K562 treated with DMSO at 1 percent for 12 hours (cell line): ENCODE data around the gene C19orf85. TPM values are rescaled to one million over a fixed set of nuclear protein-coding genes. Genes with fewer than 3 reads are reported as not detected.

Experiments used
- total RNA-seq: library from RNA; unstranded; fragments of 300-600 nt; gene quantifications from 2 replicates; pipeline ENCODE4 v1.2.3, GENCODE V29; 2022; ENCODE audit not compliant: insufficient read depth

Gene C19orf85
- total RNA-seq: not detected in 2 replicates

DNA sequence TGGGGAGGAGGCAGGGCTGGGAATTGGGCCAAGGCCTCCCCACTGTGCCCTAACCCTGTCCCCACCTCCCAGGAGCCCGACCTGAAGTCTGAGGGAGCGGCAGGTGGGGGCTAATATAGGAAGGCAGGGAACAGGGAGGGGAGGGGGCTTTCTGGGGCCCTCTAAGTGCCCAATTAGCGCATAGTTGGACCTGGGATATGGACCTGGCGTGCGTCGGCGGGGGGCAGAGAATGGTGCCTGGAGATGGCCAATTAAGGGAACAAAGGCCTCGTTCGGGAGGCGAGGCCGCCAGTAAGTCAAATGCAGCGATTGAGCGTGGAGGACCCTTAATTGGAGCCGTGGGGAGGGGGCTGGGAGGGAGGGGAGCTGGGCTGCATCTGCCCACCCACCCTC is at the start of gene C19orf85:
TSS of gene C19orf85 (minus strand) at position 90 of the 393 bp plus-strand sequence. CDS start 197 bp downstream, outside the sequence.

DNA sequence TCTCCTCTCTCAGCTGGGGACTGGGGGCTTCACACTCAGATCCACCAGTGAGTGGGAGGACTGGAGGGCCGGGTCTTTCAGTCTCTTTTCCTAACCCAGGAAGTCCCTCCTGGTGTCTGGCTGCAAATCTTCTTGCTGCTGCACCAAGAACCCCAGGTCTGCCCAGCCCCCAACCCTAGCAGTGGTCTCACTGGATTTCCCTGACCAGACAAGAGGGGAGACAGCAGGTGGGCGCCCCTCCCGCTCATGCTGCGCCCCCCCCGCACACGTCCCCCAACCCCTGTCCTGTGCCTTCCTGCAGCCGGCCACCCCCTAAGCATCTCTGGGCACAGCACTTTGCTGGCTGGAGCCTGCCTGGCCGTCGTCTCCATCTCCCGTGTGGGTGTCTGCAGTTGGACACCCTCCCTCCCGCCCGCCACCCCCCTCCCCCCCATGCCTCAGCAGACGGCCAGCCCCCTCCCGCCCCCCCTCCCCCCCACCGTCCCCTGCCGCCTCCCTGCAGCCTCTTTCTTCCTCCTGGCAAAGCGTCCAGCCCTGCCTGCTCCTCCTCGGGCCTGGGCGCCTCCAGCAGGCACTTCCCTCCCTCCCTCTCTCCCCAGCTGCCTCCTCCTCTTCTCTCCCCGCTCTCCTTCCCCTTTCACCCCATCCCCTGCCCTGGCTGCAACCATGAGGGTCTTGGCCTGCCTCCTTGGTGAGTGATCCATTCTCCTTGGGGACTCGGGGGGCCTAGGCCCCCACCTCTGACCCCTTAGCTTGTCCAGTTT is 23.6 kb upstream of the C19orf85 start, which contains the start of gene SSC5D:
TSS of gene SSC5D (plus strand) at position 513 of the 764 bp plus-strand sequence. CDS start at position 667, 154 bp downstream.

DNA sequence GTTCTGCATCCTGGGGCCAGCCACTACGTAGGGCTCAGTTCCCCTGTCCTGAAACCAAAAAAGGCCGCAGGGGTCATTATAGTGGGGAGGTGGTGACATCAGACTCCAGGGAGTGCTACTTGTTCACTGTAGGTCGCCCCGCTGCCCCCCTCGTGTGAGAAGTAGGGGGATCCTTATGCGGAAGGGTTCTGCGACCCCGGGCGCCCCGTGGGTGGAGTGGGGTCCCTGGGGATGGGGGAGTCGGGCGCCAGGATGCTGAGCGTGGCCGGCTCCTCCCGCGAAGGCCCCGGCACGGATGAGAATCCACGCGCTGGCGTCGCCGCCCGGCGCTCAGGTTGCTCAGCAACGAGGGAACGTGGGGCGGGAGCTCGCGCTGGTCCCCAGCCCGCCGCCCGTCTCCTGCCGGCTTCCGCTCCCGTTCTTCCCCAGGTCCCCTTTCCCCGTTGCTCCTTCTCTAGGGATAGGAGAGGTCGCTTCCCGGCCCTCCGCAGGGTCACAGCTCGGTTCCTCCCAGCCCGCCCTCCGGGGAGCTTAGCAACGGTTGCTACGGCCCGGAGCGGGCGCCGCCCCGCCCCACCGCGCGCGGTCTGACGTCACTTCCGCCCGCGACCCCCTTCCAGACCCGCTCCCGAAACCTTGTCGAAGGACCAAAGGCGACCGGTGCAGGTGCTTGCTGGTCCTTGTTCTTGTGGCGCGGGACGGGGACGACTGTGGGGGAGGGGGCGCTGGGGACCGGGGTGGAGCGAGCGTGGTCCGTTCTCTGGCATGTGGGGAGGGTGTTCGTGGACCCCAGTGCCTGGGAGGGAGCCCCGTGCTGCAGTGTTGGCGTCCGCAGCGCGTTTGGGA is 20.3 kb upstream of the C19orf85 start, which contains the start of gene NAT14:
TSS of gene NAT14 (plus strand) at position 596 of the 846 bp plus-strand sequence. CDS start 521 bp downstream, outside the sequence.

DNA sequence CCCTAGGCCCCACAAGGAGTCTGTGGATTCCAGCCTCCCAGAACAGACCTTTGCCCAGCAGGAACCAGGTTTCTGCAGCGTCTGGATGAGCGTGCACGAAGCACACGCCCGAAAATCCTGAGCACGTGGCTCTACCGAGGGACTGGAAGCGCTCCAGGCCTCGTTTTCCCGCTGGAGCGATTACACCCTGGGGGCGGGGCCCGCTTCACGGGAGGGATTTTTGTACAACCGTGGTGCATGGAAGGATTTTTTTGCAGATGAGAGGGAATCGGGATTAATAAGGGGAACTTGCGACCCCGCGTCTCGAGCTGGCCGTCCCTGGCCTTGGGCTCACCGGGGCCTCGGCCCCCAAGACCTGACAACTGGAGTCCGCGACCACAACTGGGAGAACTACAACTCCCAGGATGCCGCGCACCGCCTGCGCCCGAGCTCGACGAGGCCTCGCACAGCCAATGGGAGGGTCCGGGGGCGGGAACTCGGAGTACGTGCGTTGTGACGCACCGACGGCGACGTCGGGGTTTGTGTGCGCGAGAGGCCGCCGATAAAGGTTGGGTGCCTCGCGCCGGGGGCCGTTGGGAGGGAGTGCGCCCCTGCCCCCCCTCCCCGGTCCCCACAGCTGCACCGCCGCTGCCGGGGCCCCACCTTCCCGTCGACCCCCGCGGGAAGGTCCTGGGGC is 11.7 kb upstream of the C19orf85 start, which contains the start of gene ZNF628:
TSS of gene ZNF628 (plus strand) at position 518 of the 676 bp plus-strand sequence. CDS start 3,294 bp downstream, outside the sequence.

DNA sequence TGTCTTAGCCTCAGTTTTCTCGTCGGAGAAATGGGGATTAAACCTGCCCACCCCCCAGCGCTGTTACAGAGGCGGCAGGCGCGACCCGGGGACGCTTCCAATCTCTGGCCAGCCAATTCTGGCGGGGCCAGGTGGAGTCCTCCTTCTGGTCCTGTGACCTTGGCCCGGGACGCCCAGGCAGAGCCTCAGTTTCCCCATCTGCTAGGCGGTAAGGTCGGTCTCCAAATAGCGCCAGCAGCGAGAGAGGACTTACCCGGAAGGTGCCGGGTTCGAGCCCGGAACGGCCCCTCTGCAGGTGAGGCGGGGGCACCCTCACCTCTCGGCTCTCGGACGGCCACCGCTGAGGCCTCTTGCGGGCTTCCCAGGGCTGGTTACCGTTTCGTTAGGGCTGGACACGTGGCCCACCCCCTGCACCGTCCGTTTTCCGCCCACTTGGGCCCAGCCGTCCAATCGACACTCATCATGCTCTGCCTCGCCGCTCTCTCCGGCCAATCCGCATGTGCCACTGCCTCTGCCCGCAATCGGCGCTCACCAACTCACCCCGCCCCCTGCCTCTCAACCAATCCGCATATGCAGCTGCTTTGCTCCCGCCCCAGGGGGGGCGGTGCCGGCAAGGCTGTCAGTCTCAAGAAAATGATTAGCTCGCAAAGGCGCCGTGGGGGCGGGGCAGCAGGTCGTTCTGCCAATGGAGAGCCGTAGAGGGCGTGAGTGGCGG is 3.1 kb downstream of the C19orf85 start, which contains the start of gene ISOC2:
TSS of gene ISOC2 (minus strand) at position 384 of the 715 bp plus-strand sequence. CDS start 5,156 bp downstream, outside the sequence.

DNA sequence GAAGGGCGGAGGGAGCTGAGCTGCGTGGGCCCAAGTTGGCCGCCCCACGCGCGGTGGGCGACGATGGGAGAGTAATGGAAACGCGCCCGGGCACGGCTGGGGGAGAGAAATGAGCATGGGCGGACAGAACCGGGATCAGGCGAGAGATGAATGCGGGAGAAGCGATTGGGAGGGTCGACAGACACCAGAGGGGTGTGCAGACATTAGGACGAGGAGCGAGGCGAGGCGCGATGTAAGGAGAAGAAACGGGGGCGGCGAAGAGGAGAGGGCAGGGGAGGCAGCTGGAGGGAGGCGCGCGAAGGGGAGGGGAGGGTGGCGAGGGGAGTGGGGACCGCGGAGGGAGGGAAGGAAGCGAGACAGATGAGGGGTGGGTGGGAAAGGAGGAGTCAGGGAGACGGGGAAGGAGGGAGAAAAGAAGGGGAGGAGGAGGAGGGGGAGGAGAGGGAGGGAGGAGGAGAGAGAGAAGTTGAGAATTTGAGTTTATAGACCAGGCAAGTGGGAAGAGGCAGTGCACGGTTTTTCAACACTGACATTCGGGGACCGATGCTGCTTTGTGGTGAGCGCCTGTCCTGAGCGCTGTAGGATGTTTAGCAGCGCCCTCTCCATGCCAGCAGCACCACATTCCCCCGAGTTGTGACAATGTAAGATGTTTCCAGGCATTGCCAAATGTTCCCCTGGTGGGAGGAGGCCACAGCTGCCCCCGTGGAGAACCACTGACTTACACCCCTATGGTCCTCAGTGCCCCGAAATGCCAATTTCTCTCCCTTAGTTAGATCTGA is 21.3 kb downstream of the C19orf85 start, which contains the start of gene SHISA7:
TSS of gene SHISA7 (minus strand) at position 256 of the 779 bp plus-strand sequence. CDS start 437 bp downstream, outside the sequence.

Other genes with a start within 250 kb of the C19orf85 start
- 11.5 and 15.2 TPM in 2 replicates for gene TMEM86B, start 236.0 kb downstream of the C19orf85 start, total RNA-seq
- 46.2 and 90.6 TPM in 2 replicates for gene PPP6R1, start 205.7 kb downstream of the C19orf85 start, total RNA-seq
- 58.4 and 81.1 TPM in 2 replicates for gene HSPBP1, start 184.6 kb downstream of the C19orf85 start, total RNA-seq
- gene BRSK1, start 180.8 kb downstream of the C19orf85 start, total RNA-seq: 4.5 and 10.7 TPM in 2 replicates
- gene TMEM150B, start 139.4 kb downstream of the C19orf85 start, total RNA-seq: 2.9 and 5.4 TPM in 2 replicates
- gene KMT5C, start 124.9 kb downstream of the C19orf85 start, total RNA-seq: 51.9 and 64.6 TPM in 2 replicates
- gene COX6B2, start 110.0 kb downstream of the C19orf85 start, total RNA-seq: 0.33 and 0.78 TPM in 2 replicates
- not detected in 2 replicates for gene GARIN5B, start 101.5 kb downstream of the C19orf85 start, total RNA-seq
- not detected in 2 replicates for gene IL11, start 94.3 kb downstream of the C19orf85 start, total RNA-seq
- gene TMEM190, start 87.9 kb downstream of the C19orf85 start, total RNA-seq: not detected in 2 replicates
- gene TMEM238, start 80.5 kb downstream of the C19orf85 start, total RNA-seq: 13.7 and 15.5 TPM in 2 replicates
- 3,491 and 4,700 TPM in 2 replicates for gene RPL28, start 78.8 kb downstream of the C19orf85 start, total RNA-seq
- 348 and 598 TPM in 2 replicates for gene UBE2S, start 57.0 kb downstream of the C19orf85 start, total RNA-seq
- gene SHISA7, start 21.5 kb downstream of the C19orf85 start, total RNA-seq: 0.17 TPM in 1 of 2 replicates, not detected in the other
- gene ISOC2, start 3.1 kb downstream of the C19orf85 start, total RNA-seq: 50.7 and 69.5 TPM in 2 replicates
- 6.1 and 15.4 TPM in 2 replicates for gene ZNF628, start 11.9 kb upstream of the C19orf85 start, total RNA-seq
- 25.8 and 60.9 TPM in 2 replicates for gene NAT14, start 20.4 kb upstream of the C19orf85 start, total RNA-seq
- gene SSC5D, start 23.7 kb upstream of the C19orf85 start, total RNA-seq: 0.16 and 0.73 TPM in 2 replicates
- not detected in 2 replicates for gene SBK2, start 72.4 kb upstream of the C19orf85 start, total RNA-seq
- not detected in 2 replicates for gene SBK3, start 80.8 kb upstream of the C19orf85 start, total RNA-seq
- gene ZNF579, start 116.1 kb upstream of the C19orf85 start, total RNA-seq: 10.3 and 10.8 TPM in 2 replicates
- 9.3 and 21.2 TPM in 2 replicates for gene FIZ1, start 134.8 kb upstream of the C19orf85 start, total RNA-seq
- gene ZNF524, start 135.5 kb upstream of the C19orf85 start, total RNA-seq: 35.5 and 41.6 TPM in 2 replicates
- 21.0 and 34.2 TPM in 2 replicates for gene ZNF865, start 140.9 kb upstream of the C19orf85 start, total RNA-seq
- 7.7 and 8.9 TPM in 2 replicates for gene ZNF784, start 159.8 kb upstream of the C19orf85 start, total RNA-seq
- 39.0 and 52.0 TPM in 2 replicates for gene ZNF580, start 176.3 kb upstream of the C19orf85 start, total RNA-seq
- gene ZNF581, start 178.9 kb upstream of the C19orf85 start, total RNA-seq: 52.7 and 54.9 TPM in 2 replicates
- gene CCDC106, start 183.5 kb upstream of the C19orf85 start, total RNA-seq: 30.6 and 33.3 TPM in 2 replicates
- 112 and 145 TPM in 2 replicates for gene U2AF2, start 190.3 kb upstream of the C19orf85 start, total RNA-seq
- gene EPN1, start 210.5 kb upstream of the C19orf85 start, total RNA-seq: 95.3 and 102 TPM in 2 replicates